Activated CD4-positive, alpha-beta T cell treated with anti-CD3 and anti-CD28 coated beads for 4 hours (primary cell): ENCODE data around the gene STK32B.

Source experiments
- DNase-seq, 2 donors: peaks; one replicate each; pipeline ENCODE4 v3.0.0-alpha.2; 2020

STK32B gene

GRCh38 chr4:5458676-5459075 lies 407.4 kb downstream of the STK32B start:
- no peak for DNase-seq

GRCh38 chr4:5459236-5459635 lies 408.0 kb downstream of the STK32B start:
- no peak for DNase-seq

- no peak for DNase-seq
Observed at GRCh38 chr4:5460106-5460801, 409.0 kb downstream of the STK32B start.

- DNase-seq = no peak
Observed at GRCh38 chr4:5461477-5461876, 410.2 kb downstream of the STK32B start.

GRCh38 chr4:5462254-5462835 lies 411.1 kb downstream of the STK32B start:
- DNase-seq = no peak

GRCh38 chr4:5462896-5463295 lies 411.6 kb downstream of the STK32B start:
- DNase-seq = no peak

- no peak for DNase-seq
Observed at GRCh38 chr4:5463361-5463760, 412.1 kb downstream of the STK32B start.

GRCh38 chr4:5463936-5464650 lies 412.8 kb downstream of the STK32B start:
- DNase-seq = no peak

GRCh38 chr4:5465529-5465928 lies 414.2 kb downstream of the STK32B start:
- DNase-seq = no peak

- DNase-seq = no peak
Observed at GRCh38 chr4:5465956-5466355, 414.7 kb downstream of the STK32B start.

- no peak for DNase-seq
Observed at GRCh38 chr4:5467111-5467510, 415.8 kb downstream of the STK32B start.

- DNase-seq = no peak
Observed at GRCh38 chr4:5469151-5469775, 418.0 kb downstream of the STK32B start.

GRCh38 chr4:5469861-5470260 lies 418.6 kb downstream of the STK32B start:
- DNase-seq = no peak

GRCh38 chr4:5470318-5471198 lies 419.3 kb downstream of the STK32B start:
- no peak for DNase-seq

GRCh38 chr4:5471206-5471605 lies 419.9 kb downstream of the STK32B start:
- no peak for DNase-seq

GRCh38 chr4:5471691-5472090 lies 420.4 kb downstream of the STK32B start:
- DNase-seq = no peak

GRCh38 chr4:5472160-5472591 lies 420.9 kb downstream of the STK32B start:
- DNase-seq = no peak

- DNase-seq = no peak
Observed at GRCh38 chr4:5473125-5473524, 421.8 kb downstream of the STK32B start.

GRCh38 chr4:5474756-5475155 lies 423.5 kb downstream of the STK32B start:
- no peak for DNase-seq

- no peak for DNase-seq
Observed at GRCh38 chr4:5477613-5478012, 426.3 kb downstream of the STK32B start.

- DNase-seq = no peak
Observed at GRCh38 chr4:5478169-5478568, 426.9 kb downstream of the STK32B start.

- DNase-seq = no peak
Observed at GRCh38 chr4:5478697-5479096, 427.4 kb downstream of the STK32B start.
